ENCODE data around the gene PBLD.

DNA sequence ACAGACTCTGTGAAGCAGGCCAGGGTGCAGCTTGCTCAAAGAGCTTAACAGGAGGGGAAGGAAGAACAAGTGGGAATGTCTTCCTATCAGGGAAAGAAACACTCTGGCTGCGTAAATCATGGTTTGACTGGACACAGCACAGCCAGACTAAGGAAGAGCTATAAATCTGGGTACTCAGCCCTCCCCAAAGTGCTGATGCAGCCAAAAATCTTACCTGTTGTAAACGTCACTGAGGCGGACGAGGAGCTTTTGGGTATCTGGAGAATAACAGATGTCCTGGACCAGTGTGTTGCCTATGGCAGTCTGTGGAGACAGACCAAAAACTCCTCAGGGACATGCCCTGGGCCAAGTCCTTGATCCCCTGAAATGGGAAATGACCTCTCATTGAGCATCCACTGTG, 44.0 kb downstream of the PBLD start:
- TF ChIP-seq, protein P1, sequence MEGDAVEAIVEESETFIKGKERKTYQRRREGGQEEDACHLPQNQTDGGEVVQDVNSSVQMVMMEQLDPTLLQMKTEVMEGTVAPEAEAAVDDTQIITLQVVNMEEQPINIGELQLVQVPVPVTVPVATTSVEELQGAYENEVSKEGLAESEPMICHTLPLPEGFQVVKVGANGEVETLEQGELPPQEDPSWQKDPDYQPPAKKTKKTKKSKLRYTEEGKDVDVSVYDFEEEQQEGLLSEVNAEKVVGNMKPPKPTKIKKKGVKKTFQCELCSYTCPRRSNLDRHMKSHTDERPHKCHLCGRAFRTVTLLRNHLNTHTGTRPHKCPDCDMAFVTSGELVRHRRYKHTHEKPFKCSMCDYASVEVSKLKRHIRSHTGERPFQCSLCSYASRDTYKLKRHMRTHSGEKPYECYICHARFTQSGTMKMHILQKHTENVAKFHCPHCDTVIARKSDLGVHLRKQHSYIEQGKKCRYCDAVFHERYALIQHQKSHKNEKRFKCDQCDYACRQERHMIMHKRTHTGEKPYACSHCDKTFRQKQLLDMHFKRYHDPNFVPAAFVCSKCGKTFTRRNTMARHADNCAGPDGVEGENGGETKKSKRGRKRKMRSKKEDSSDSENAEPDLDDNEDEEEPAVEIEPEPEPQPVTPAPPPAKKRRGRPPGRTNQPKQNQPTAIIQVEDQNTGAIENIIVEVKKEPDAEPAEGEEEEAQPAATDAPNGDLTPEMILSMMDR (IDR thresholded peaks at IDR 0.05; ENCODE audit: low read length) = no peak
- TF ChIP-seq EZH2 (IDR thresholded peaks at IDR 0.05; ENCODE audit: borderline replicate concordance, low read length) = no peak
